ENCODE measurements around the gene PDZD2.

DNA sequence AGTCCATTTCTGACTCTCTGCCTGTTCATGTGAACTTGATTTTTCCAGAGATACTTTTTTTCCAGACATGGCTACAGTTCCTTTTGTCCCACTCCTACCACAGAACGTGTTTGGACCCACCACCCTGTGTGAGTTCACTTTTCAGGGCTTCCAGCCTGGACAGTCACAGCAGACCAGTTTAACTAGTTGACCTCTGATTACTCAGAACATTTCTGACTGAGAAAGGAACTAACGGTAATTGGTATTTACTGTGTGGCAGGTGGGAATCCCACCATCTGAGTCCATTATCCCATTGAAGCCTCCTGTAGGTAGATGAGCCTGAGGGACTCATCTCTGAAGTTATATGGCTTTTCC, 325.1 kb downstream of the PDZD2 start:
- TF ChIP-seq, protein P1, sequence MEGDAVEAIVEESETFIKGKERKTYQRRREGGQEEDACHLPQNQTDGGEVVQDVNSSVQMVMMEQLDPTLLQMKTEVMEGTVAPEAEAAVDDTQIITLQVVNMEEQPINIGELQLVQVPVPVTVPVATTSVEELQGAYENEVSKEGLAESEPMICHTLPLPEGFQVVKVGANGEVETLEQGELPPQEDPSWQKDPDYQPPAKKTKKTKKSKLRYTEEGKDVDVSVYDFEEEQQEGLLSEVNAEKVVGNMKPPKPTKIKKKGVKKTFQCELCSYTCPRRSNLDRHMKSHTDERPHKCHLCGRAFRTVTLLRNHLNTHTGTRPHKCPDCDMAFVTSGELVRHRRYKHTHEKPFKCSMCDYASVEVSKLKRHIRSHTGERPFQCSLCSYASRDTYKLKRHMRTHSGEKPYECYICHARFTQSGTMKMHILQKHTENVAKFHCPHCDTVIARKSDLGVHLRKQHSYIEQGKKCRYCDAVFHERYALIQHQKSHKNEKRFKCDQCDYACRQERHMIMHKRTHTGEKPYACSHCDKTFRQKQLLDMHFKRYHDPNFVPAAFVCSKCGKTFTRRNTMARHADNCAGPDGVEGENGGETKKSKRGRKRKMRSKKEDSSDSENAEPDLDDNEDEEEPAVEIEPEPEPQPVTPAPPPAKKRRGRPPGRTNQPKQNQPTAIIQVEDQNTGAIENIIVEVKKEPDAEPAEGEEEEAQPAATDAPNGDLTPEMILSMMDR (IDR thresholded peaks at IDR 0.05), result no peak
- TF ChIP-seq POLR2A (IDR thresholded peaks at IDR 0.05), result no peak

Data from heart left ventricle (tissue), 13 donors.